ENCODE results near the gene EHHADH.
"Not testable (repeated sequence)": the region's sequence is repeated elsewhere in the genome, so short reads cannot be mapped to it uniquely, and the experiment has no call there.

GRCh38 chr3:185226526-185226925, 27.3 kb downstream of the EHHADH start:
- TF ChIP-seq MAX (IDR thresholded peaks at IDR 0.05; ENCODE audit: low read depth); RXRA (IDR thresholded peaks at IDR 0.05; ENCODE audit: borderline replicate concordance, low read depth): not testable (repeated sequence)
